HG03103 (cell line): ENCODE data around the gene SLCO4A1.
"Not testable (repeated sequence)": the region's sequence is repeated elsewhere in the genome, so short reads cannot be mapped to it uniquely, and the experiment has no call there.

Experiments
- ATAC-seq: cut with Tn5 transposase; IDR thresholded peaks from one replicate; pipeline ENCODE4 v1.9.1; 2021; ENCODE audit warnings: low read depth; ENCODE audit not compliant: unreplicated experiment

The SLCO4A1 gene

GRCh38 chr20:62677678-62678077, 35.4 kb downstream of the SLCO4A1 start:
- no peak for ATAC-seq

GRCh38 chr20:62678553-62678952, 36.2 kb downstream of the SLCO4A1 start:
- ATAC-seq: no peak

GRCh38 chr20:62679978-62680589, 37.8 kb downstream of the SLCO4A1 start:
- no peak for ATAC-seq

DNA sequence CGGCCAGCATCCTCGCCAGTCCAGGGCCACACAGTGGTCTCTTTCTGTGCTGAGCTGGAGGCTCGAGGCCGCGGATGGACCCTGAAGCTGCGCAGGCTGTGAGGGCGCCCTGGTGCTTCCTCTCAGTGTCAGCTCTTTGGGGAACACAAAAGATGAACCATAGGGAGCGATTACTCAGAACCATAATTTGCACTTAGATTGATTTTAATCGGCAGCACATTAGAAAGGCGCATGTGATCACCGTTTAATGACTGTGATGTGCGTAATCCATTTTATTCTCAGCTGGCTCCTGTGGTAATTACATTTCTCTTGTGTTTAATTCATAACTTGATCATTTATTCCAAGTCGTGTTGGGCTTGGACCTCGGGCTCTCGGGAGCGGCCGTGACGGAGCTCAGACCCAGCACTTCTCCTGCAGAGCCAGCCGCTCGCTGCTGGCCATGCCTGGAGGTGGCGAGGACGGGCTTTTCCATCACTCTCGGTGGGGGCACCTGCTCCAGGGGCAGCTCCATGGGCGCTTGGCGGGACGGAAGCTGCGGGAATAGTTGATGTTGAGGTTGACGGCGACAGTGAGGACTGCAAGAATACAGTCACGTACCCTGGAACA, 40.7 kb downstream of the SLCO4A1 start:
- ATAC-seq: no peak

DNA sequence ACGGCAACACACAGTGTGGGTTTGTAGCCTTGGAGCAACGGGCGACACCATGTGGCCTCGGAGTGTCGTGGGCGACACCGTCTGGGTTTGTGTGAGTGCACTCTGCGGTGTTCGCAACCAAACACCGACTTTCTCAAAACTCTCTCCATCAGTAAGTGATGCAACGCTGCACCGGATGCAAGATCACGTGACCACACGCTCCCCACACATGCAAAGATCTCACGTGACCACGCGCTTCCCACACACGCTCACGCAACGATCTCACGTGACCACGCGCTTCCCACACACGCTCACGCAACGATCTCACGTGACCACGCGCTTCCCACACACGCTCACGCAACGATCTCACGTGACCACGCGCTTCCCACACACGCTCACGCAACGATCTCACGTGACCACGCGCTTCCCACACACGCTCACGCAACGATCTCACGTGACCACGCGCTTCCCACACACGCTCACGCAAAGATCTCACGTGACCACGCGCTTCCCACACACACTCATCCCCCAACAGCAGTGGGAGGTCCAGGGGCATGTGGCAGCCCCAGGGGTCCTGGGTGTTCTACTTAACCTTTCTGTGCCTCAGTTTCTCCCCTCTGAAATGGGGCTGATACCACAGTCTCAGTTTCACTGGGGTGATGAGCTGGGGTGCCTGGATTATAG, 41.5 kb downstream of the SLCO4A1 start:
- not testable (repeated sequence) for ATAC-seq

GRCh38 chr20:62684981-62685380, 42.7 kb downstream of the SLCO4A1 start:
- no peak for ATAC-seq

DNA sequence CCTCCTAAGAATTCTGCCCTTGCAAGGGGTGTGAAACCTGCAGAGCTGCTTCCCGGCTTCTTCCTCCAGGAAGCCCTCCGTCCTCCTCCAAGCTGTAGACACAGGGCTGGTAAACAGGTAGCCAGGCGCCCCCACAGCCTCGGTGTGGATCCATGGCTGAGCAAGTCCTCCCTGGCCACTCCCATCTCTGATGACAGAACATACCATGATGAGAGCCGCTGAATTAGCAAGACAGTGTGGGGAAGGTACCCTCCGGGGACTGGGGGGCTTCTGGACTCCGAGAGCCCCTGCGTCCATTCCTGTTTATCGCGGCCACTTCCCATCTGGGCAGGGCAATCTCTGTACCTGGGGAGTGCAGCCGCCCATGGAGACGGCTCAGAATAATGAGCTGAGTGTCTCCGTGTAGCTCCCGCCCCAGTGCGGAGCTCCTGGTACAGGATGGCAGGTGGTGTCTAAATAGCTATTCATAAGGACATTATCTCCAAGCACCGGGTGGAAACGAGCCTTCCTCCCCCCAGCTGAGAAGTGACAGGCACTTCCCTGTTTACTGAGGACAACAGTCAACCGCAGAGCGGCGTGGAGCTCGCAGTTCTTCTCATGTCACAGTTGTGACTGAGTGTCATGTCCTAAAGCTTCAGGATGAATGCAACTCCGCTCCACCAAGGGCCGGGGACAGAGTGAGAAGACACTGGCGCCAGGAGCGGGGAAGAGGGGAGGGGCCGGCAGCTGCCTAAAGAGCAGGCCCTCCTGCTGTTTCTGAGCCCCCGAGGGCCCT, 43.7 kb downstream of the SLCO4A1 start:
- no peak for ATAC-seq

DNA sequence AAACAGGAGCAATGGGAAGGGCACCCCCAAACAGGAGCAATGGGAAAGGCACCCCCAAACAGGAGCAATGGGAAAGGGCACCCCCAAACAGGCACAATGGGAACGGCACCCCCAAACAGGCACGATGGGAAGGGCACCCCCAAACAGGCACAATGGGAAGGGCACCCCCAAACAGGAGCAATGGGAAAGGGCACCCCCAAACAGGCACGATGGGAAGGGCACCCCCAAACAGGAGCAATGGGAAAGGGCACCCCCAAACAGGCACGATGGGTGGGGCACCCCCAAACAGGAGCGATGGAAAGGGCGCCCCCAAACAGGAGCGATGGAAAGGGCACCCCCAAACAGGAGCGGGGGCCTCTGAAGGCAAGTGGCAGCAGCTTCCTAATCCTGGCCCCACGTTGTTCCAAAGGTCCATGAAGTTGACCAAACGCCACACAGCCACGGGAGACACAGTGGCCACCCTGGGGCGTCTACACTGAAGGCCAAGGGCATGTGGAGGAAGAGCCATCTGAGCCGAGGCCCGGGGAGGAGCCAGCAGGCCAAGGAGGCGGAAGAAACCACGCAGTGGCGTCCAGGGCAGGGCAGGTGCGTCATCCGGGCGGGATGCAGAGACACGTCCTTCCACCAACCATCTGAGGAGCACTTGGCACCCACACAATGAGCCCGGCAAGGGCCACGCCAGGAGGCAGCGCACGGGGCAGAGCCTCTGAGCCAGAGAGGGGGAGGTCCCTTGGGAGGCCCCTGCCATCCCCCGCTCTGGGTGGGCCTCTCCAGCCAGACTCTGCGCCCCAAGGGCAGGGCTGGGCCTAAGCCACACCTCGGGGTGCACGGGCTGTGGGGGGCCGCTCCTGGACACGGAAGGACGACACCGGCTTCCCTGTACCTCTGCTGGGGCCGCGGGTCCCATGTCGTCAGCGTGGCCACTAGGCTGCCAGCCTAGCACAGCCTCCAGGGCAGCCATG, 44.8 kb downstream of the SLCO4A1 start:
- no peak for ATAC-seq

GRCh38 chr20:62688083-62688482, 45.8 kb downstream of the SLCO4A1 start:
- ATAC-seq: no peak

GRCh38 chr20:62688855-62689460, 46.7 kb downstream of the SLCO4A1 start:
- no peak for ATAC-seq

DNA sequence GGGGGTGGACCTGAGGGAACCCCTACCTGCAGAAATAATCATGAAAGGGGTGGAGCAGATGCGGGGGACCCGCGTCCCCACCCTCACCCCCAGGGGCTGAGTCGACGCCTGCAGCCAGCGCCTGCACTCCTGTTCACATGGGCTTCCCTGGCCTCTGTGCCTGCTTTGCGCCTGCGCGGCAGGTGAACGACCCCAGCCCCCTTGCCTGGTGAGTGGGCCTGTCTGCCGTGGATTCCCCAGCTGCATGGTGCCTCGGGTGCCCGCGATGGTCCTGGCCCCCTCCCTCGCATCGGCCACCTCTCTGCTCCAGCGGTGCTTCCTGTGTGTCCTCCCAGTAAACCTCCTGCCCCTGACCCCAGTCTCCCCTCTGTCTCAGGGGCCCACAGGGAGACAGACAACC, 47.6 kb downstream of the SLCO4A1 start:
- no peak for ATAC-seq

DNA sequence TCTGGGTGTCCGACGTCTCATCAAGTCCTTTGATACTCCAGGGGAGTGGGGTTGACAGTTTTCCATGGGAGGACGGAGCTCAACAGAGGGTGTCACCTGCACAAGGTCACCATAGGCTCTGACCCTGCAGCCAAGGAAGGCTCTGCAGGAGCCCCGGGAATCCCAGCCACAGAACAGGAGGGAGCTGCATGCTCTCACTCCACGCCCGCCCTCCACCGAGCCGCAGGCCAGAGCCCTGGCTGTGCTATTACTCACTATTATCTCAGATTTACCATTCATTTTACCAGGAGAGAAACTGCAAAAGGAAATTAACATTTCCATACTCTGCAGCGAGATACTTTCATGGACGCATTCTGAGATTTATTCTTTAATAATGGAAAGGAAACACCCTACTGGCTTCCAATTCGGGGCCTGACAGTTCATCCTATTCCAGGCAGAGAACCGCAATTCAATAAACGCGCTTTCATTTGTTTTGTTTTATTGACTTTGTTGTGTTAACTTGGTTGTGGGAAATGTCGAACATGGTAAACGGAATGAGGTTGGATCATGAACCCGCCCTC, 48.0 kb downstream of the SLCO4A1 start:
- ATAC-seq: no peak

DNA sequence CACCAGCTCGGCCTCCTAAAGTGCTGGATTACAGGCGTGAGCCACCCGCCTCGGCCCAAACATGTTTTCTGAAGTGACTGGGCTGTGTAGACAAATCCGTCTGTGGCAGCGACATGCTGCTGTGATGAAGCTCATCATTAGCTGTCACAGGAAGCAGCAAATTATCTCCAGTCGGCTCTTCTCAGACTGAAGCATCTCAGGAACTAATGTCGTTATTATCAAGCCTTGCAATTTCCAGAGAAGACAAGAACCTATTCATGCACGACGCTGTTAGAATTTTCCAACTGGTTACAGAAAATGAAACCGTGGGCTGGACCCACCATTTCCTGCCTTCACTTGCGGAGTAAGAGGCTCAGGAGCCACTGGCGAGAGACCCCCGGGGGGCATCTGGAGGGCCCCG, 49.2 kb downstream of the SLCO4A1 start:
- no peak for ATAC-seq

DNA sequence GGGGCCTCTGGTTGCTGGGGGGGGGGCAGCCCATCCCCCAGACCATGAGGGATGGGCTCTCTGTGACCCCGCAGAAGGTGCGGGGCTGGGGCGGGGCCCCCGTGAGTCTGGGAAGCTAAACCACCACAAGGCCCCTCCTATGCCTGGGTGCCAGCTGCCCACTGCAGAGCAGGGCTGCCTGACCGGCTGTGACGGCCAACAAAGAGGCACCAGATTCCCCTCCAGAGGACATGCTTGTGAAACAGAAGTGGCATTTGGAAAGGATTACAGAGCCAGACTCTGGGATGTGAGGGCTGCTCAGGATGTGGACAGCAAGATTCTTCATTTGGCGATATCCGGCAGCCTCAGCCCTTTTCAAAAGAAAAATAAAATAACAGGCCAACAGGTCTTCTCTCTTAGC, 49.9 kb downstream of the SLCO4A1 start:
- no peak for ATAC-seq

DNA sequence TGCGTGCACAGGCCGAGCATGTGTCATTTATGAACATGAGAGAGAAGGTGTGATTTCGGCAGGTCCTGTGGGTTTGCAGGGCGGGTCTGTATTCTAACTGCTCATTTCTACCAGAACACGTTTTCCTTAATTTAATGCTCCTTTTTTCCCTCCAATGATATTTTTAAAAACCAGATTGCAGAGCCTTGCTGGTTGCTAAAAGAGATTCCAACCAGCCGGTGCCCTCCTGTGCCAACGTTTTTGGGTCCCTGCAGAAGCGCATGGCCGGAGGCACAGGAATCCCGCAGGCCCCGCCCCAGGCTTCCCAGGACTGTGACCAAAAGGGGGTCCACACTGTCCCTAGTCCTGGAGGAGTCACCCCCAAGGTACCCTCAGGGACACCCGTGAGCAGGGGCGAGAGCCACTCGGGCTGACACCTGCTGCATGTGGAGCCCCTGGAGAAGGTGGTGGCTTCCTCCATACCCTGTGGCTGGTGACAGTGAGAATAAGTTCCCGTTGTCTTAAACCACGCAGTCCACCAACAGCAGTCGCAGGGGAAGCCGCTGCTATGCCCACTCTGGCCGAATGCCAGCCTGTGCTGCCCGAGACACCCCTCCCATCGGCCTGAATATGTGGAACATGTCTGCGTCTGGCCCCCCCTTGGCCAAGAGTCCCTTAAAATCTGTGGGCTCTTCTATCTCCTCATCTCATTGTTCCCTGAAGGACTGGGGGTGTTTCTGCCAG, 50.7 kb downstream of the SLCO4A1 start:
- ATAC-seq: no peak

- no peak for ATAC-seq
These were observed 51.2 kb downstream of the SLCO4A1 start for GRCh38 chr20:62693524-62693922.

DNA sequence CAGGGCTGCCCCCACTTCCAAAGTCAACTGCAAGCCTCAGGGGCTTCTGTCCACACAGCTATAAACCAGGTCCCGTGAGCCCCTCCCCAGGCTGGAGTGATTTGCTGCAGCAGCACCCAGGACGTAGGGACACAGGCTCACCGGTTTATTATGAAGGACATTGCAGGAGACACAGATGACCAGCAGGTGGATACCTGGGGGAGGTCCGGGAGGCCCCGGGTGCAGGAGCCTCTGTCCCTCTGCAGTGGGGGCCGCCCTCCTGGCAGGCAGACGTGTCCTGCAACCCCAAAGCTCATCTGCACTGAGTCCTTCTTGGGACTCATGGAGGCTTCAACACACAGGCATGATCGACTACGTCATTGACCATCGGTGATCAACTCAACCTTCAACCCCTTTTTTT, 51.8 kb downstream of the SLCO4A1 start:
- no peak for ATAC-seq

DNA sequence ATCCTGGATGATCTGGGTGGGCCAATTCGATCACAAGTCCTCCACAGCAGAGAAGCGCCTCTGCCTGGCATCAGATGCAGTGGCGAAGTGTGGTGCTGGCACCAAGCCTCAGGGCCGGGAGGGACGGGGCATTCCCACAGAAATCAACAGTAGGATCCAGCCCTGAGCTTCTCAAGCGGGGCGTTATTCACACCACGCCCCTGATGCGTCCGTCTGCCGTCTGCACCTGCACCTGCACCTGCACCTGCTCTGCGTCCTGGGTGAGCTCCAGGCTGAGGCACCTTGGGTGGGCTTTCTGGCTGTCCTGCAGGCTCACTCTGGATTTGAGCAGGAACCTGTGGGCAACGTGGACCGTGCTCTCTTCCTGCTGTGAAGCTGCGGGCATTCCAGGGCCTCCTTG, 52.6 kb downstream of the SLCO4A1 start:
- no peak for ATAC-seq
